NCI-H146 treated with DMSO at 0.1 percent for 48 hours (cell line): ENCODE measurements around the gene HIVEP3.

Experiments used
- DNase-seq: peaks from one replicate; lab custom pipeline; 2025; ENCODE audit not compliant: unreplicated experiment; lab: John Stamatoyannopoulos, UW

HIVEP3 gene

DNA sequence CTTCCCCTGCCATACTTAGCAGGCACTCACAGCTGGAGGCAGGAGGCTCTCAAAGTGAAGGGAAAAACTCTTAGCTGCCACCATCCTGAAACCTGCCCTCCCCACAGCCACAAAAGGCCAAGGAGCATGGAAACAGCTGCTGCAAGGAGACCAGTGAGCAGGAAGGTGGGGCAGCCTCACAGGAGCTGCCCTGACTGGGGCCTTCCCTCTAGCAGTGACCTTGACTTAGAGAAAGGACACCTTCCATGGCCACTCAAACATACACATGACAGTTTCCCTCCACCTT lies 126.3 kb downstream of the HIVEP3 start:
- DNase-seq: no peak

DNA sequence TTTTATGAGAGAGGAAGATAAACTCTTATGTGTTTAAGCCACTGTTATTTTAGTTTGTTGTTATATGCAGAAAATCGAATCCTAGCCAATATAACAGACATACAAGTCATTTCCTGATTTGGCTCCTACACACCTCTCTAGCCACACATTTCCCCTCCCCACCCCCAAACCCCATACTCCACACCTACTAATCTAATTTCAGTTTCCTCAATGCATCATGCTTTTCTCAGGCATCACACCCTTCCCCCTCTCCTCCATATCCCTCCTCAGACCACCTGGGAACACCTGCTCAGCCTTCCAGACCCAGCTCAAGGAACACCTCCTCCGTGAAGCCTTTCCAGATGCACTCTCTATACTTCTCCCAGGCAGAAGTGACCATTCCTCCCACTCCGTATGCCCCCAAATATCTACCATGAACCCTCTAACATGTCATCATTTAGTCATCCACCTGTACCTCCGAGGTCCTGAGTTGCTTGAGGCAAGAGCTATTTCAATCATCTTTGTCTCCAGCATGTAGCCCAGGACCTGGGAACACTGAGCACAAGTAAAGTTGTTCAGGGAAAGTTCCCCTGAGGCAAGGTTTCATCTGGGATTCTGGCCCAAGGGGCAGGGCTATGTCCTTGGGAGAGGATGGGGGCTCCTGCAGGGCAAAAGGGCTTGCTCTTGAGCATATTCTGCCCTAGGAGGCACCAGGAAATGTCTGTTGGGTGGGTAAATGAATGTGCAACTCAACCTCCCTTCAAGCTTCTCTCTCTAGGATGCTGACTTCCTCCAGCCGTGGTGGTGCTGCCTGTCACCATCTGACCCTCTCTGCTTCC lies 126.8 kb downstream of the HIVEP3 start:
- DNase-seq: no peak

DNA sequence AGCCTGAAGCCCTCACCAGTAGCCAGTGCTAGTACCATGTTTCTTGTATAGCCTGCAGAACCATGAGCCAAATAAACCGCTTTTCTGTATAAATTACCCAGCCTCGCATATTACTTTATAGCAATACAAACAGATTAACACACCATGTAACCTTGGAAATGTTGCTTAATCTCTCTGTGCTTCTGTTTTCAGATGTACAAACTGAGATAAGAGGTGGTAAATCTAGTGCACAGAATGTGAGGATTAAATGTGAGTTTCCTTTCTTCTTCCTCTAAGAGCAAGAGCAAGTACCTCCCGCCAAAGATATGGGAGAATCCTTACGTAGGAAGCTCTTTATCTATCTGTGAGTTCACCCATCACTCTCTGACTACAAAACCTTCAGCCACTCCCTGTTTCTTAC lies 128.4 kb downstream of the HIVEP3 start:
- no peak for DNase-seq

DNA sequence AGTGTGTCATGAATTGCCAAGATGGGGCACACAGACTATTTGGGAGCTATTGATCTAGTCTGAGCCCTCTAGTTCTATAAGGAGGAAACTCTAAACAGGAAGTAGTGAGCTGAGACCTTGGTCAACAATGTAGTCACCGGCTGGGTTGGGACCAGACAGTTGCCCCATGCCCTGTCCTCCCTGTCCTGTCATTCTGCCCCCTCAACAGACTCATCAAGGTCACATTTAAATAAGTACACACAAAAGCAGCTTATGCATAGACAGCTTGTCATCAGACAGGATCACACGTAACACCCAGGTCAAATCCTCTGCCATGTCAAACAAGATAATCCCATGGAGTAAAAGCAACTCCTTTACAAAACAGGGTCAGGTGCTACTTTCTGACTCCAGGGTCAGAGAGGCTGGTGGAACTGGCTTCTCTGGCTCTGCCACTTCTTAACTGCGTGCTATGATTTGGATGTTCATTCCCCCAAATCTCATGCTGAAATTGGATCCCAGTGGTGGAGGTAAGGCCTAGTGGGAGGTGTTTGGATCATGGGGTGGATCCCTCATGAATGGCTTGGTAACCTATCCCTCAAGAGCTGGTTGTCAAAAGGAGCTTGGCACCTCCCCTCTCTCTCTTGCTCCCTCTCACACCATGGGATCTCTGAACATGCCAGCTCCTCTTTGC lies 128.9 kb downstream of the HIVEP3 start:
- DNase-seq: no peak

DNA sequence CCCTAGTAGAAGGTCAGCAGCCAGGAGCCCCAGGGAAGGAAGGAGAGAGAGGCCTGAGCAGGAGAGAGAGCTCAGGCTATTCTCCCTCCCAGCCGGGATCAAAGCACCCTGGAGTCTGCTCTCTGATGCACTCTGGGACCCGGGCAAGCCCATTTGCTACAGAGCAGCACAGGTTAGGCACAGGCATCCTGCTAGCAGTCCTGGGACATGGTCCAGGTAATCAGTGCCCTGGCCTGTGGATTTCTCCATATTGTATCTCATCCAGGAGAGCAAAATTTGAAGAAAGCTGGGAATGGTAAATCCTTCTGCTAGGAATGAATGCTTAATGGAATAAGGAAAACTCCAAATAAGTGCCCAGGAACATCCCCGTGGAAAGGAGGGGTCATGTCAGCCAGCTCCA lies 130.3 kb downstream of the HIVEP3 start:
- DNase-seq: no peak

DNA sequence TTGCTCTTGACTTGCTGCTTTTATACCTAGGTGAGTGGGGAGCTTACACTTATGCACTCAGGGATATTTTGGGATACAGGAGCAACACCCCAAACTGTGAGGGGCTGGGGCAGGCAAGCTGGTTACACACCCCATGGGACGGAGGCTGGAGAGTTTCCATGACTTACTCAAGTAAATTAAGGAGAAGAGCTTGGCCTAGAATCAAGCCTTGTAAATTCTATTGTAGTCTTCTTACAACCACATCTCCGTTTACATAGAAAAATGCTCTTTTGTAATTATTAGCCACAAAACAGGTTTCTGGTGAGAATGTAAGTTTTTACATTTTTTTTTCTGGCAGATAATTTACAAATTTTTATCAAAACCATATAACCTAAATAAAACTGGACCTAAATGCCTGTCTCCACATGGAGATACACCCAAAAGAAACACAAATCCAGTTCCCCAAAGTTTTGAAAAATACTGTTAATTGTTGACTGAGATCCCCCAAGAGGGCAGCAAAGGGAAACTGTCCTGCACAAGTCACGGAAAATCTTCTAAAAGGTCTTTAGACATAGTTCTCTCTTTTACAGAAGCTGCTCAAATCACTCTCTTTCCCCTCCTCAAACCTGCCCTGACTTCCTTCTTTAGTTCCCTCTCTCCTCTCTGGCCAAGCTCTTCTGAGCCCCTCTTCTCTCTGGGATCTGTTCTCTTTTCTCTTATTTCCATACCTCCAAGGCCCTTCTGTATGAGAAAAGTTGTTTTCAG lies 134.0 kb downstream of the HIVEP3 start:
- no peak for DNase-seq

DNA sequence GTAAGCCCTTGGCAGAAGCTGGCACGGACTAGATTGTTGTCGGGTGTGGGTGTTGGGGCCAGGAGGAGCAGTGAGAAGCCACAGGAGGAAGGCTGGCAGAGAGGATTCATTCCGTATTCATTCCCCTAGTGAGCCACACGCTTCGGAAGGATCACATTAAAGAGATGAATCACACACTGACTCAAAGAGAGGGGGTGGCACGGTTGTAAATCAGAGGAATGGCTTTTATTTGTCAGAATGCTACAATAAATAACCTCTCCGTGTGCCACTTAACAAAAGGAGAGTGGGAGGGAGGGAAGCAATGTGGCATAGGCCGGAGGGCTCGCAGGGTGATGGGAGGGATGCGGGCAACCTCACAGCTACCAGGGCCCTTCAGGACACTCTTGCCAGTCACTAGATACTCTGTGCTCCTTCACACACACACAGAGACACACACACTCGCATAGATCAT lies 135.5 kb downstream of the HIVEP3 start:
- no peak for DNase-seq

DNA sequence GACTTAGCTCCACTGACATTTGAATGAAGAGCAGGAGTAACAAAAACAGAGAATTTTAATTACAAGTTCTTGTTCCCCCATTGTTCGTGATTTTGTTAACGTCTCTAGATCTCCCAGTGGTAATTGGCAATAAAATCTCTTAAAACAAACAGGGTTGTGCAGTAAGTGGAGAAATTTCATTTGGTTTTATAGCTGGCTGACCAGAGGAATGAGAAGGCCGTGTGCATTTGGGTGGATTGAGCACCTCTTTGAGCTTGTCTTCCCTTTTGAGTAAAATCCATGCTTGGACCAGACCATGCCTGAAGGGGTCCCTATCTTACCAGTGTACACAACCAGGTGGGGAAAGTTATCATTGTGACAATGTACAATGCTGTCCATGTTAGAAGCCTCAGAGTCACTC lies 137.8 kb downstream of the HIVEP3 start:
- no peak for DNase-seq

DNA sequence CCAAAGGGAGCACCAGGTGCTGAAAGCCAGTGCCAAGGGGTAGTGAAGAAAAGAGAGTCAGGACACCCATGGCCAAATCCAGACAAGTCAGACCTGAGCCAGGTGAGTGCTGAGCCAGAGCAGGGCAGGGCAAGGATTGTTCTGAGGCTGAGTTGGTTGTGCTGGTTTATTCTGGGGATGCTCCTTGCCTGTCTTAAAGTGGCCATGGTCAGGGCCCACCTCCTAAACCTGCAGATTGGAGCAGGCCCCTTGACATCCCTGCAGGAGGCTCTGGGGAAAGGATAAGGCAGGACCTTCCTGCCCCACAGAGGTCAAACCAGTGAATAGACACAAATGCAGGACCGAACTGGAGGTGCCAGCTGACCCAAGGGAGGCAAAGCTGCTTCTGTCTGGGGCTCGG lies 138.4 kb downstream of the HIVEP3 start:
- no peak for DNase-seq

DNA sequence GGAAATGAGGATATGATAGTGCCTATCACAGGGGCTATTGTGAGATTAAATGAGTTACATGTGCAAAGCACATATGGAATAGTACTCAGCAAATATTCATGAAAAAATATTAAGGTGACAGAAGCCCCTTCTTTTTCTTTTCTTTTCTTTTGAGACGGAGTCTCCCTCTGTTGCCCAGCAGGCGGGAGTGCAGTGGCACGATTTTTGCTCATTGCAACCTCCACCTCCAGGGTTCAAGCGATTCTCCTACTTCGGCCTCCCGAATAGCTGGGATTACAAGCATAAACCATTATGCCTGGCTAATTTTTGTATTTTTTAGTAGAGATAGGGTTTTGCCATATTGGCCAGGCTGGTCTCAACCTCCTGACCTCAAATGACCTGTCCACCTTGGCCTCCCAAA lies 139.4 kb downstream of the HIVEP3 start:
- DNase-seq: no peak

DNA sequence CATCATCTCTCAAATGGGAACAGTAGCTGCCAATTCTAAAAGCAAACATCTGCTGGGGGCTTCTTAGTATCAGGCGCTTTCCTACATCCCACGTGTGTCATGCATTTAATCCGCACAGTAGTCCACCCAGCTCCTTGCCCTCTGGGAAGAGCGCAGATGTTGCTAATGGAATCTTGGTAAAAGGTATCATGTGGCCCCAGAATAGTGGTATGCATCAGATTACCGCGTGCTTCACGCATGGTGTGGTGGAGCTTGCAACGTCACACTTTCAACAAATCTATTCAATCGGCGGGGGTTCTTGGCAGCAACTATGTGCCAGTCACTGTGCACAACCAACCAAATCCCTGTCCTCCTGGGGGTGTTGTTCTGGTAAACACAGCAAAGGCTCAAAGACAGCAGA lies 141.0 kb downstream of the HIVEP3 start:
- no peak for DNase-seq

DNA sequence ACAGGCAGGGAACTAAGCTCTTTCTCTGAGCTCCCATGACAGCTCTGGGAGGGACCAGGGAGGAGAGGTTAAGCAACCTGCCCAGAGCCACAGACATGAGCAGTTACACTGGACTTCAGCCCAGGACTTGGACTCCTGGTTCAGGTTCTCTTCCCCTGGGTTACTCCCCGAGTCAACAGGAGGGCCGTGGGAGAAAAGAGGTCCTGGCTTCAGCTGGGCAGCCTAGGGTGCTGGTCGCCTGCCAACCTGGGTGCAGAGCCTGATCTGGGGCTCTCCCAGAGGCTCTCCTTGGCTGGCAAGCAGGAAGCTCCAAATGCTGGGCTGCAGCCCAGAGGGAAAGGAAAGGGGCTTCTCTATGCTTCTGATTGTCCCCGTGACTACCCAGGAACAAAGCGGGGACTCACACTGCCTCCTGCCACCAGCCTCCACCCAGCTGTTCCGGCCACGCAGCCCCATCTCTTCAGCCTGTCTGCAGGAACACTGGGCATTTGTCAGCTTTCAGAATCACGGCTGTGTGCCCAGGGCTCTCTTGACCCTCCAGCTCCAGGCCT lies 141.8 kb downstream of the HIVEP3 start:
- no peak for DNase-seq

DNA sequence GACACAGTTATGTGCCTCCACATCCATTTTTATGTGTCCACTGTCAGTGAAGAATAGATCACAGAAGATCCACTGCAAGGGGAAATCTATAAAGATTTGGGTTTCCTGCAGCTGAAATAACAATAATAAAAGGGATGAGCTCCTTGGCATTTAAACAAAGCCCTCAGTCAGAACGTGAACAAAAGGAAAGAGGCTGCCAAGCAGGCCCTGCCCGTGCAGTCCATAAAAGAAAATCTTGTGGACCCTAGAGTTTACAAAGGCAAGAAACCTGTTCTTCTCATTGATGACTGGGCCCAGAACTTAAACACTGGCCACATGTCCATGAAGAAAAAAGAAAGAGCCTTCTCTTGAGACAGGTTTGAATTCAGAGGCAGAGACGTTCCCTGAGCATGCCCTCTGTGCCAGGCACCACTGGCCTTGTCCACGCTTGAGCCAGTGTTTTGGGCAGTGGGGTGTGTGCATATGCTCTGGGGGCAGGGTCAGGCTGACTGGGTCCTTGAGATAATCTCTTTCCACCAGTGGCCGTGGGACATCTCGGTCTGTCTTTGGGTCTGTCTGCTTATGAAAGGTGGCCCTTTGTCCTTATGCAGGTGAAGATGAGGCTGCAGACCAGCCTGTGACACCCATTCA lies 142.7 kb downstream of the HIVEP3 start:
- no peak for DNase-seq

DNA sequence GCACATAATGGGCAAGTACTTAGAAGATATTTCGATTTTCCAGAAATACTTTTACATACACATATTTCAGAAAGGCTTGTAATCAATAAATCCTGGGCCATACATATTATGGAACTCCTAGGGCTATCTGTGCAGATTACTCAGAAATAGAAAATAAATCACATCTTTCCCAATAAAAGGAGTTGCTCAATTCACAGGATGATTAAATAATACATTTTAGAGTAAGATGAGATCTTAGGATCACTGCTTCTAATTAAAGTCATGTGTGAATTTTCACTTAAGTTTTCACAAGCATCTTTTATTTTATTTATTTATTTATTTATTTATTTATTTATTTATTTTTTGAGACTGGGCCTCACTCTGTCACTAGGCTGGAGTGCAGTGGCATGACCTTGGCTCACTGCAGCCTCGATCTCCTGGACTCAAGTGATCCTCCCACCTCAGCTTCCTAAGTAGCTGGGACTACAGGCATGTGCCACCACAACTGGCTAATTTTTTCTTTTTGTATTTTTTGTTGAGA lies 144.2 kb downstream of the HIVEP3 start:
- no peak for DNase-seq

DNA sequence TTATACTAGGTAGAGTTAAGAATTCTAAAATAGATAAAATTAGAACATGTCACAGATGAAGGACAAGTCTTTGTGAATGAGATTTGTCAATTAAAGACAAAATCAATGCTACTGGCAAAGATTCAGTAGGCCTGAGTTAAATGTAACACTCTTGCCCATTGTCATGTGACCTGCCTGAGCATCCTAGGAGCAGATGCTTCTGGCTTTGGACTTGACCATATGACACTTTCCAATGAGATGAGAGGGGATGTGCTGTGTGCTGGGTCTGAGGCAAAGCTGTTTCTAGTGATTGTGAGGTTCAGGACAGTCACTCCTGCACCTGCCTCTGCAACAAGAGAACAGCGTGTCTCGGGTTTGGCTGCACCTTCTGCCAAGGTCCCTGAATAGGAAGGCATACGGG lies 144.9 kb downstream of the HIVEP3 start:
- DNase-seq: no peak

DNA sequence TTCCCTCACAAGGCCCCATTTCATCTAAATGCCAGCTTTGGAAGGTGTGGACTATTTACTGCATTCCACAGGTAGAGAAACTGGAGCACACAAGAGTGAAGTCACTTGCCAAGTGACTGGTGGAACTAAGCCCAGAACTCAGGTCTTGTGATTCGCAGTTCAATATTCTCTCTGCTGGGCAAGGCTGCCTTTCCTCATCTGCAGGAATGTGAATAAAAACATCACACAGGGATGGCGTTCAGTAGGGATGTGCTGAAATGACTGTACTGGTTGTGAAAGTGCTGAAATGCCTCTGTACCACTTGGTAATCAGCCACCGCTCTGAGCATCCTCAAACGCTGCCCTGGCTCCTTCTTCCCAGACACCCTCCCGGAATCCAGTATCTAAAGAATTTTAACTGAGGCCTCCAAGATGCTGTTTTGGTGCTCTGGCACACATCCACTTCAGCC lies 145.6 kb downstream of the HIVEP3 start:
- DNase-seq: no peak

DNA sequence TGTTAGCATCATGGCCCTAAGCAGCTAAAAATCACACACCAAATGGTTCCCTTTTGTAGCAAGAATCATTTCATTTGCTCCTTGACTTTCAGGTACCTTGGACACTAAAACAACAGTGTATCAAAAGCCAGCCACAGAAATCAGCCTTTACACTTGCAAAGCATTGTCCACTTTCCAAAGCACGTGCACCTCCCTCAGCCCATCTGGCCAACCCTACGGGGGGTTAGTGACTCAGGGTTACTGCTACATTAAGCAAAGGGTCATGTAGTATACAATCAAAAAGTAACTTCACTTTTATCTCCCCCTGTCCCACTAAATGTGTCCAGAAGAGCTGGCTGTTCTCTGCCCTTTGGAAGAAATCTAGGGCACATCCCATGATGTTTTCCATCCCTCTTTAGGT lies 149.7 kb downstream of the HIVEP3 start:
- no peak for DNase-seq

DNA sequence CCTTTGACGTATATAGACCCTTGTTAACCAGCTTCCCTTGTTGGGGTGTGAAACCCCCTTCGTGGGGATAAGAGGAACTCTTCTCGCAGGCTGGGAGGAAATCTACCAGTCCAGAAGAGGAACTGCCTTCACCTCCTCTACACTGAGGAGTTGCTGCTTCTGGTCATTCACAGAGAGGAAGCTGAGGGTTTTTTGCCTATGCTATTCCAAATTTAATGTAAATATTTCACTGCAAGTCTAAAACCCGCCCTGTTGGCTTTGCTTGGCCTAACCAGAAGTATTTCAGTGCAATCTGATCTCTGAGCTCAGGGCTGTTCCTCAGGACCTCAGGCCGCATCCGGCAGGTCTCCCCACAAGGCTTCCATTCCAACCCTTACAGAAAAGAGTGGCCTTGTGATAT lies 150.1 kb downstream of the HIVEP3 start:
- no peak for DNase-seq

DNA sequence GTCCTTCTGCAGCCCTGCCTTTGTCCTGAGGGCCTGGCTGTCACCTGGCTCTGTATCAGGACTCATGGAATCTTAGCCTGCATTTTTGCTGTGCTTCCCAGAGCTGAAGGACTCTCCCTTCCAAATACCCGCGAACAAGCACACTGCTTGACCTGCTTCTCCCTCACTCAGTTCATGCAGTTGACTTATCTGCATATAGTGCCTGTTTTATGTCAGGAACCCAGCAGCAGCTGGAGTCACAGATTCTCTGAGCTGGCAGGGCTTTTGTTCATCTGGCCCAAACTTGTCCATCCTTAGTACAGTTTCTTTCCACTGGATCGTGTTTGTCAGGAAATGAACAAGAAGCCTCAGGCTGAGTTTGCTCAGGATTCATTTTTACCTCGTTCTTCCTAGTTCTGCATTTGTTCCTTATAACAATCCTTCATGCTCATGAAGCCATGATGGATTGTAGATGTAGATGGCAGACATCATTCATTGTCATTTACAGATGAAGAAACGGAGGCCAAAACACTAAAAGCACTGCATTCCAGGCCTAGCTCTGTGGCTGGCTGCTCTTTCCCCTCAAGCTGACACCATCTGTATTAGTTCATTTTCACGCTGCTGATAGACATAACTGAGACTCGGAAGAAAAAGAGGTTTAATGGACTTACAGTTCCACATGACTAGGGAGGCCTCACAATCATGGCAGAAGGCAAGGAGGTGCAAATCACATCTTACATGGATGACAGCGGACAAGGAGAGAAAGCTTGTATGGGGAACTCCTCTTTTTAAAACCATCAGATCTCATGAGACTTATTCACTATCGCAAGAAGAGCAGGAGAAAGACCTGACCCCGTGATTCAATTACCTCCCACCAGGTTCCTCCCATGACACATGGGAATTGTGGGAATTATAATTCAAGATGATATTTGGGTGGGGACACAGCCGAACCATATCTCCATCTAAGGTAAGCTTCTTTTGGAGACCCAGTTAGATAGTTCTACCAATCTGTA lies 150.9 kb downstream of the HIVEP3 start:
- DNase-seq: no peak

DNA sequence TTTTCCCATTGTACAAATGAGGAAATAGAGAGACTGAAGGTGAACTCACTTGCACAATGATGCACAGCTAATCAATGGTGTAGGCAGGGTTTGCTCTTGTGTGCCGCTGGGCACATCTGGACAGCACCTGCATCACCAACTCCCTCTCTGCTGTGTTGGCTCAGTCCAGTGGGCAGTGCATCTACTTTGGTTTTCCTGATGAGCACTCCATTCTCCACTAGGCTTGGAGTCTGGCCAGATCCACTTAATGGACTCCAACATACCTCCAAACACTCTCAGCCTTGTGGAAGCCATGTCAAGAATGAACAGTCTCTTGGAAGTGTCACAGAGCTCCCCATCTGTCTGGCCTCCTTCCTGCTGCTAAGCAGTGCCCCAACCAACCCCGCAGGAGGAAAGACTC lies 152.2 kb downstream of the HIVEP3 start:
- no peak for DNase-seq
